ENCODE data around the gene ABCC9. TPM values are rescaled to one million over a fixed set of nuclear protein-coding genes. Genes with fewer than 3 reads are reported as not detected.

The ABCC9 gene
- total RNA-seq, 4 donors from 2014 or later, result 76.1 to 140 (median 118) TPM

DNA sequence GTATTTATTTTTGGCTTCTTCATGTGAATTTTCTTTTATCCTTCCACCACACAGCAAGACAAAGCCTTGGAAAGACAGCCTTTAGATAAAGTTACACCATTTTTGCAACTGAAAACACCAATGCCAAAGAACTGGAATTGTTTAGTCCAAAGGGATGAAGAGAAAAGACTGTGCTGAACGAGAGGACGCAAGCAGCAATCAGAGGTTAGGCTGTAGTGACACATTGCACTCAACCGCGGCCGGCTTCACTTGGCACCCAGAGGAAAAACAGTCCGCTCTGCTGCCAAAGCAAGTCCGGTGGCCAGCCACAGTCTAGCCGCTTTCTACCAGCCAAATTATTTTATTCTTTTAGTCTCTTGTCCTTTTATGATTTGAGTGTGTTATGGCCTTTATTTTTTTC is 117.6 kb downstream of the ABCC9 start:
- Histone ChIP-seq H3K36me3 (no peaks in the 10 kb centered on the region), H3K9me3 (no peaks in the 10 kb centered on the region), H3K4me3 (peak overlapping the region in 2 of 4 donors; percentile 23 to 25), H3K4me1 (peaks cover 60 to 79% of the 10 kb centered on the region in 2 donors), H3K27ac (peak overlapping the region; percentile 70 to 87 (median 74)), H3K27me3 (no peaks in the 10 kb centered on the region)
- ATAC-seq (peak; percentile 84 to 85), DNase-seq (peak; percentile 74 to 79)
- intact Hi-C loops (cut with DNase I; ENCODE audit: low total_unique reads), result no loop called here
- in situ Hi-C loops (cut with MboI; ENCODE audit: low sequenced_read_pairs in 4 of 4), result no loop called here
- TF ChIP-seq, protein P1, sequence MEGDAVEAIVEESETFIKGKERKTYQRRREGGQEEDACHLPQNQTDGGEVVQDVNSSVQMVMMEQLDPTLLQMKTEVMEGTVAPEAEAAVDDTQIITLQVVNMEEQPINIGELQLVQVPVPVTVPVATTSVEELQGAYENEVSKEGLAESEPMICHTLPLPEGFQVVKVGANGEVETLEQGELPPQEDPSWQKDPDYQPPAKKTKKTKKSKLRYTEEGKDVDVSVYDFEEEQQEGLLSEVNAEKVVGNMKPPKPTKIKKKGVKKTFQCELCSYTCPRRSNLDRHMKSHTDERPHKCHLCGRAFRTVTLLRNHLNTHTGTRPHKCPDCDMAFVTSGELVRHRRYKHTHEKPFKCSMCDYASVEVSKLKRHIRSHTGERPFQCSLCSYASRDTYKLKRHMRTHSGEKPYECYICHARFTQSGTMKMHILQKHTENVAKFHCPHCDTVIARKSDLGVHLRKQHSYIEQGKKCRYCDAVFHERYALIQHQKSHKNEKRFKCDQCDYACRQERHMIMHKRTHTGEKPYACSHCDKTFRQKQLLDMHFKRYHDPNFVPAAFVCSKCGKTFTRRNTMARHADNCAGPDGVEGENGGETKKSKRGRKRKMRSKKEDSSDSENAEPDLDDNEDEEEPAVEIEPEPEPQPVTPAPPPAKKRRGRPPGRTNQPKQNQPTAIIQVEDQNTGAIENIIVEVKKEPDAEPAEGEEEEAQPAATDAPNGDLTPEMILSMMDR (IDR thresholded peaks at IDR 0.05 in 4 of 5, conservative IDR thresholded peaks at IDR 0.05 in 1 of 5), result no peak

DNA sequence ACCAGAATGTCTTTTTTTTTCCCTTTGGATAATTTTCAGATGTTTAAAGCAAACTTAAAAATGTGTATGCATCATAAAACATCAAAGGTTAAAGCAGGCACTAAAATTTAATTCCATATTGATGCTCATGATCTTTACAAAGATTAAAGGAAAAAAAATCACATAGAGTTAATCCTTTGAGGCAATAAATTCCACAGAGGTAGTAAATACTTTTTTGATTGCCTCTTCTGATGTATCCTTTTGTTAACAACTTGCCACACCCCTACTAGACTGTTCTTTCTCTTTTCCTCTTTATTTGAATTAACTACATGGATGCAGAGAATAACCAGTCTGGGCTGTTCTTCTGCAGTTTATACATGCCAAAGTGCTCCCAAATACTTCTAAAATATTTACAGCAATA is 121.5 kb downstream of the ABCC9 start:
- in situ Hi-C loops (cut with MboI; ENCODE audit: low sequenced_read_pairs in 4 of 4) (no loop called here), intact Hi-C loops (cut with DNase I; ENCODE audit: low total_unique reads) (no loop called here)
- no peaks in the 10 kb centered on the region for H3K9me3 ChIP-seq
- peak overlapping the region; percentile 70 to 87 (median 72) for H3K27ac ChIP-seq
- H3K27me3 ChIP-seq, result no peaks in the 10 kb centered on the region
- H3K36me3 ChIP-seq, result peaks cover 0 to 5% of the 10 kb centered on the region in 2 donors
- no peak for TF ChIP-seq POLR2A (IDR thresholded peaks at IDR 0.05)
- TF ChIP-seq, protein P1 (IDR thresholded peaks at IDR 0.05 in 4 of 5, conservative IDR thresholded peaks at IDR 0.05 in 1 of 5), result no peak
- H3K4me1 ChIP-seq, result peaks cover 49 to 73% of the 10 kb centered on the region in 2 donors
- no peak overlapping the region for H3K4me3 ChIP-seq
- ATAC-seq, result no peak
- no peak for DNase-seq

DNA sequence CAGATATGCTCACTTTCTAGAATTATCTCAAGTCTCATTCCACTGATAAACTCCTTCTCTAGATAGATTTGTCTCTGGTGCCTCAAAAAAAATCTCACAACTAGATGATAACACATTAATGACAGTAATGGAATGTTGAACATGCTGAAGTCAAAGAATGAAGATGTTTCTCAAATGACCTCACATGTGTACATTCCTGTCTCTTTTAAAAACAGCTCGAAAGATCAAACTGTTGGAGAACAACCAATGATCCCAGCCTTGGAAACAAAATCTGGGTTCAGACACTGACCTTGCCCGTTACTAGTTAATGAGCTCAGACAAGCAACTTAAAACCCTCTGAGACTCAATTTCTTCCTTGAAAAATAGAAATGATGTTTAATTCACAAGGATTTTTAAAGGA is 122.0 kb downstream of the ABCC9 start:
- peaks cover 52 to 69% of the 10 kb centered on the region in 2 donors for H3K4me1 ChIP-seq
- peaks cover 0 to 7% of the 10 kb centered on the region in 2 donors for H3K36me3 ChIP-seq
- TF ChIP-seq POLR2A (IDR thresholded peaks at IDR 0.05), result no peak
- TF ChIP-seq, protein P1 (IDR thresholded peaks at IDR 0.05 in 4 of 5, conservative IDR thresholded peaks at IDR 0.05 in 1 of 5), result no peak
- H3K27me3 ChIP-seq, result no peaks in the 10 kb centered on the region
- in situ Hi-C loops (cut with MboI; ENCODE audit: low sequenced_read_pairs in 4 of 4) (no loop called here), intact Hi-C loops (cut with DNase I; ENCODE audit: low total_unique reads) (no loop called here)
- H3K9me3 ChIP-seq, result no peaks in the 10 kb centered on the region
- H3K4me3 ChIP-seq, result no peak overlapping the region
- peak overlapping the region; percentile 70 to 87 (median 72) for H3K27ac ChIP-seq
- DNase-seq, result no peak
- ATAC-seq, result no peak

DNA sequence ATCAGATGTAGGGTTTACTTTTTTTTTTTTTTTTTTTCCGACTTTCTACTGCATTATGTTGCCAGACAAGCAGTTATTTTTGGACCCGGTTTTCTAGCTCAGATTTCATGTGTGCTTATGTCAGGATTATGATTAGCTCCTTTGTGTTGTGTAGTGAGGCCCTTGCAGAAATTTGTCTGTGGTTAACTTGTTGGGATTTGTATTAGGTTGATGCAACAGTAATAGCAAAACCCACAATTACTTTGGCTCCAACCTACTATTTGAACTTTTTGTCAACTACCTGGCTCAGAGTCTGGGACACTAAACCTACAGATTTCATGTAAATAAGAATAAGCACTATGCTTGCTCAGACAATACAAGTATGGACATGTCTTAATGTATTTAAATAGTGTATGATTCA is 122.6 kb downstream of the ABCC9 start:
- H3K9me3 ChIP-seq, result no peaks in the 10 kb centered on the region
- intact Hi-C loops (cut with DNase I; ENCODE audit: low total_unique reads) (no loop called here), in situ Hi-C loops (cut with MboI; ENCODE audit: low sequenced_read_pairs in 4 of 4) (no loop called here)
- H3K36me3 ChIP-seq, result peaks cover 0 to 7% of the 10 kb centered on the region in 2 donors
- TF ChIP-seq, protein P1 (IDR thresholded peaks at IDR 0.05 in 4 of 5, conservative IDR thresholded peaks at IDR 0.05 in 1 of 5), result no peak
- no peak overlapping the region for H3K4me3 ChIP-seq
- peaks cover 55 to 64% of the 10 kb centered on the region in 2 donors for H3K4me1 ChIP-seq
- ATAC-seq, result peak; percentile 39 to 60
- no peaks in the 10 kb centered on the region for H3K27me3 ChIP-seq
- H3K27ac ChIP-seq, result peak overlapping the region; percentile 70 to 87 (median 72)
- no peak for DNase-seq
